Neural crest cell (in vitro differentiated cells): ENCODE data around the gene COL5A1. TPM values are rescaled to one million over a fixed set of nuclear protein-coding genes. Genes with fewer than 3 reads are reported as not detected.
A peak's percentile ranks its signal among the peaks of the same experiment; 100 is the strongest.

Experiments
- DNase-seq: peaks from one replicate; pipeline ENCODE4 v3.0.0; 2021; ENCODE audit warnings: low read depth, mixed read lengths, low spot score
- H3K27ac Mint-ChIP-seq: one replicate; pipeline ENCODE4 v1.8.0; 2021; ENCODE audit warnings: mild to moderate bottlenecking, mixed read lengths; ENCODE audit not compliant: unreplicated experiment
- H3K27me3 Mint-ChIP-seq: 2 replicates; pipeline ENCODE4 v1.8.0; 2021; ENCODE audit warnings: low read depth, mild to moderate bottlenecking, mixed read lengths
- H3K36me3 Mint-ChIP-seq: 2 replicates; pipeline ENCODE4 v1.8.0; 2021; ENCODE audit warnings: low read depth, mild to moderate bottlenecking, mixed read lengths
- H3K4me1 Mint-ChIP-seq: 2 replicates; pipeline ENCODE4 v1.8.0; 2021; ENCODE audit warnings: mixed read lengths
- H3K4me3 Mint-ChIP-seq: one replicate; pipeline ENCODE4 v1.8.0; 2021; ENCODE audit warnings: mild to moderate bottlenecking, mixed read lengths
- H3K9me3 Mint-ChIP-seq: 2 replicates; pipeline ENCODE4 v1.8.0; 2021; ENCODE audit warnings: mixed read lengths
- CTCF ChIP-seq: fragments of 200-600 bp; sonication (generic); conservative IDR thresholded peaks from 2 replicates; pipeline ENCODE4 v1.5.0; 2021; ENCODE audit warnings: antibody characterized with exemption, mild to moderate bottlenecking
- total RNA-seq: library from RNA; stranded (reverse); gene quantifications from 2 replicates; pipeline ENCODE4 v1.2.1, GENCODE V29; 2021

Gene COL5A1
- total RNA-seq, 1 donor from 2014 or later: 19.4 TPM

- peak; percentile 75 for DNase-seq
- TF ChIP-seq CTCF: peak; percentile 79
- peaks cover 3% of the 10 kb centered on the region for H3K36me3 Mint-ChIP-seq
- no peaks in the 10 kb centered on the region for H3K9me3 Mint-ChIP-seq
- H3K27me3 Mint-ChIP-seq: no peaks in the 10 kb centered on the region
- no peak overlapping the region for H3K27ac Mint-ChIP-seq
- no peak overlapping the region for H3K4me3 Mint-ChIP-seq
- H3K4me1 Mint-ChIP-seq: no peaks in the 10 kb centered on the region
Measured at GRCh38 chr9:134689321-134690181, 47.9 kb downstream of the COL5A1 start.

- Mint-ChIP-seq H3K27ac (no peak overlapping the region), H3K4me1 (no peaks in the 10 kb centered on the region), H3K9me3 (no peaks in the 10 kb centered on the region), H3K4me3 (no peak overlapping the region), H3K36me3 (peaks cover 3% of the 10 kb centered on the region), H3K27me3 (no peaks in the 10 kb centered on the region)
- no peak for TF ChIP-seq CTCF
- DNase-seq: no peak
Measured at GRCh38 chr9:134690301-134690751, 48.7 kb downstream of the COL5A1 start.

GRCh38 chr9:134690946-134691694 is 49.5 kb downstream of the COL5A1 start:
- no peaks in the 10 kb centered on the region for H3K9me3 Mint-ChIP-seq
- no peaks in the 10 kb centered on the region for H3K4me1 Mint-ChIP-seq
- DNase-seq: no peak
- peak overlapping the region; percentile 4 for H3K27ac Mint-ChIP-seq
- peaks cover 3% of the 10 kb centered on the region for H3K36me3 Mint-ChIP-seq
- no peak overlapping the region for H3K4me3 Mint-ChIP-seq
- no peak for TF ChIP-seq CTCF
- no peaks in the 10 kb centered on the region for H3K27me3 Mint-ChIP-seq

- no peaks in the 10 kb centered on the region for H3K4me1 Mint-ChIP-seq
- TF ChIP-seq CTCF: no peak
- no peak overlapping the region for H3K27ac Mint-ChIP-seq
- no peaks in the 10 kb centered on the region for H3K27me3 Mint-ChIP-seq
- H3K9me3 Mint-ChIP-seq: no peaks in the 10 kb centered on the region
- no peak overlapping the region for H3K4me3 Mint-ChIP-seq
- no peak for DNase-seq
- no peaks in the 10 kb centered on the region for H3K36me3 Mint-ChIP-seq
Measured at GRCh38 chr9:134691695-134692572, 50.3 kb downstream of the COL5A1 start.

- Mint-ChIP-seq H3K27me3 (no peaks in the 10 kb centered on the region), H3K9me3 (no peaks in the 10 kb centered on the region), H3K4me1 (no peaks in the 10 kb centered on the region), H3K36me3 (no peaks in the 10 kb centered on the region), H3K27ac (no peak overlapping the region), H3K4me3 (no peak overlapping the region)
- no peak for DNase-seq
- TF ChIP-seq CTCF: no peak
Measured at GRCh38 chr9:134692573-134692860, 50.9 kb downstream of the COL5A1 start.
